DND-41 (cell line): ENCODE measurements around the gene CDKN1C.

Experiments used
- CTCF ChIP-seq: IDR thresholded peaks from 2 replicates; pipeline ENCODE4 v1.5.1; 2012; ENCODE audit warnings: borderline replicate concordance, low read length, moderate library complexity, mild to moderate bottlenecking; ENCODE audit not compliant: poor library complexity, severe bottlenecking; ENCODE audit errors: extremely low read depth
- EZH2 ChIP-seq: IDR thresholded peaks from 3 replicates; pipeline ENCODE4 v1.6.1; 2012; ENCODE audit warnings: borderline replicate concordance, low read depth, mild to moderate bottlenecking, moderate library complexity, low read length, inconsistent platforms; ENCODE audit not compliant: severe bottlenecking

- TF ChIP-seq EZH2 (no peak), CTCF (no peak)
Measured at GRCh38 chr11:2913019-2913431, 27.4 kb upstream of the CDKN1C start.
